ENCODE measurements around the gene MYL6.
A peak's percentile ranks its signal among the peaks of the same experiment; 100 is the strongest.
"Not testable (repeated sequence)": the region's sequence is repeated elsewhere in the genome, so short reads cannot be mapped to it uniquely, and the experiment has no call there.

Gene MYL6

GRCh38 chr12:56158029-56158925 is at the start of gene MYL6:
MYL6 (plus strand) TSS chr12:56158359; CDS start chr12:56158402, 43 bp downstream.
- DNase-seq, result peak; percentile 92

- DNase-seq, result no peak
Observed at GRCh38 chr12:56110571-56110970, 47.6 kb upstream of the MYL6 start.

DNA sequence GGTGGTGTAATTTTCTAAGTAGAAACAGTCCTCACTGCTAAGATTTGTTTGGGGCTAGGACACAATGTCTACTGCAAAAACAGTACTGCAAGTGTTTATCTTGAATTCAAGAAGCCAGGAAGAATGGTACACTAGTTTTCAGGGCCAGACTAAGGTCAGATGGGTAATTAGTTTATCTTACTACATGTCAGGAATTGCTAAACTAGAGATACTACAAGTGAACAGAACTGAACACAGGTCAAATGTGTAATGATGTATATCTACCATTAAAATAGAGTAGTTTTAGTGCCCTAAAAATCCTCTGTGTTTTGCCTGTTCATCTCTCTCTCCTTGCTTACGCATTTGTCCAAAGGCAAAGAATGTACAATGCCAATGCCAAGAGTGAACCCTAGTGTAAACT is 44.1 kb upstream of the MYL6 start:
- DNase-seq, result no peak

- DNase-seq, result no peak
Observed at GRCh38 chr12:56115329-56115728, 42.8 kb upstream of the MYL6 start.

- peak; percentile 91 for DNase-seq
Observed at GRCh38 chr12:56116267-56117081, 41.7 kb upstream of the MYL6 start, which contains the start of gene RPL41. RPL41 (plus strand) TSS chr12:56116633.

GRCh38 chr12:56117082-56117706 is 41.0 kb upstream of the MYL6 start:
- not testable (repeated sequence) for DNase-seq

DNA sequence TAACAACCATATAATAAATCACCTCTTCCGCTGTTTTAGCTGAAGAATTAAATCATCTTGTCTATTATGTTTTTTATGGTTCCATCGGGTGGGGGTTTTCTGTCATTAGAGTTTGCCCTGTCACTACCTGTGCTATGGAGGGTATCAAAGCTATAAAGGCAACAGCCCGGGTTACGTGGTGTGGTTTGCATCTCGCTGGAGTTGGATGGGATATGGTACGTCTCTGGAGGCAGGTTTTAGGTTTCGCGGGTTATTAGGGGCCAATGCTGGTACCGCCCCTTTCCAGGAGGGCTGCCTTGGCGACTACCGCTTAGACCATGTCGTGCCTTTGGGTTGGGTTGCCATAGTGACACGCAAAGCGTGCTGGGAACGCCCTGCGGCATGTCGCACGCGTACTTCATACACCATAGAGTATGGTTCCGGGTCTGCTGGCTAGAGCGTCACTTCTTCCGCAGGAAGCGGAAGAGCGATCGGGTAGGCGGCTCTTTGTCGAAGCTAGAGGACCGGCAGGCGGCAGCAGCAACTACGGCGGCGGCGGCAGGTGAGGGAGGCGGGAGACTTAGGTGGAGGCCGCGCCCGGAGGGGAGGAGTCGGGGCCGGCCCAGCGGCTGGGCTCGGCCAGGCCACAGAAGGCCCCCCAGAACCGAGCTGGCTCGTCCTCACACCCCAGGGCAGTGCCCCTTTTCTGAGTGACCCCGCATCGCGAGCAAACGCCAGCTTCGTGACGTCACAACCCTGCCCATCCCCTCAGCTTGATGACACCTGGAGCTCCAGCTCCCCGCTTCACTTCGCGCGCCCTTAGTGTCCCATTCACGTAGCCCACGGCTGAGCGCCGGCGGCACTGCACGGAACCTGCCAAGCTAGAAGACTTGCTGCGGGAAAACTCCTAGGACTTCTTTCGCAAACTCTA is 40.1 kb upstream of the MYL6 start, which contains the start of gene ZC3H10:
ZC3H10 (plus strand) TSS at position 489 of the 910 bp plus-strand sequence. CDS start 2,297 bp downstream, outside the sequence.
- DNase-seq, result peak; percentile 98

GRCh38 chr12:56118688-56119357 is 39.3 kb upstream of the MYL6 start:
- peak; percentile 31 for DNase-seq

DNA sequence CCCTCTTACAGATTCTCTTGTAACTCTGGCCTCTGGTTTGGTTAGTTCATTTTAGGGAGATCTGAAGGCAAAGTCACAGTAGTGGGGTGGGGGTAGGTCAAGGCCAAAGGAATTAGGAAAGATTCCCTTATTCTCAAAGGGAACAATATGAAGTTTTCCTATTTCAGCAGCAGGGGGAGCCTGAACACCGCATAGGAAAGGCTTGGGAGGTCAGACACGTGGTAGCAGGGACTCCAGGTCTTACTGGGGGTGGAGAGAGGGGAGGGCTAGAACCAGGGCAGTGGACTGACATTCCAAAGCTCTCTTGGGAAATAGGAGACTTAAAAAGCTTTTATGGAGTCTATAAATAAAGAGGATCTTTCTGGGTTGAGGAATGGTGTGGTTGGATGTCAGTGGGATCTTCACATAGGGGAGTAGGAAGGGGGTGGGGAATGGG is 38.8 kb upstream of the MYL6 start:
- peak; percentile 61 for DNase-seq

DNA sequence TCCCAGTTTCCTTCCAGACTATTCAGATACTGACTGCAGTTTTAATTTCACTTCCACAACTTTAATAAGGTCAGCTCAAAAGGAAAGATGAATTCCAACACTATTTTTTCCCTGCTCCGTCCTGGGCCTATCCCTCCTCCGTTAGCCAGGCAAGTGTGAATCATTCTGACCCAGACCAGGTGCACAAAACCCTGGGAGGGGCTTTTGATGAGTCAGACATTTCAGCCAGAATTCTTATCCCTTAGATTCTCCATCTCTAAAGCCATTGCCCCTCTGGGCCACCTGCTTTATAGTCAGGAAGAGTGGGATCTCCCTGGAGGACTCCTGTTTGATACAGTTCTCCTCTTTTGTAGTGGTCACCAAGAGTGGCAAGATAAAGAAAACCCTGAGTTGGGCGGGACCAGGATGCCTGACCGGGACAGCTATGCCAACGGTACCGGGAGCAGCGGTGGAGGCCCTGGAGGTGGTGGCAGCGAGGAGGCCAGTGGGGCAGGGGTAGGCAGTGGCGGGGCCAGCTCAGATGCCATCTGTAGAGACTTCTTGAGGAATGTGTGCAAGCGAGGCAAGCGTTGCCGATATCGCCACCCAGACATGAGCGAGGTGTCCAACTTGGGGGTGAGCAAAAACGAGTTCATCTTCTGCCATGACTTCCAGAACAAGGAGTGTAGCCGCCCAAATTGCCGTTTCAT is 37.9 kb upstream of the MYL6 start:
- no peak for DNase-seq

GRCh38 chr12:56121204-56121870 is 36.8 kb upstream of the MYL6 start:
- no peak for DNase-seq

GRCh38 chr12:56122637-56123036 is 35.5 kb upstream of the MYL6 start:
- no peak for DNase-seq

DNA sequence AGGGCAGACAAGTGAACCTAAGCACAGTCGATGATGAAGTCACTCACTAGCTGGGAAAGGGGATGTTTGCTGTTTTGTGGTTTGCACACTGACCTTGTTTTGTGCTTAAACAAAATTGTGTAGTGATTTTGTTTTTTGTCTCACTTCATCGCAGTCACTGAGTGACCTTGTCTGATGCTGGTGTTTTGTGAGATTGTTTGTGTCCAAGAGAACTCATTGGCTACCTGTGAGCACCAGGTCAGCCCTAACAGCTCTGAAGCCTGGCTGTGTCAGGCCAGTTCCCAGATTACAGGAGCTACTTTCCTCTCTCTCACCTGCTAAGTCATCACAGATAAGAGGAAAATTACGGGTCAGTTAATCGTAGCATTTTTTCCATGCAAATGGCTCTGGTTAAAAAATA is 34.0 kb upstream of the MYL6 start:
- DNase-seq, result no peak

- DNase-seq, result no peak
Observed at GRCh38 chr12:56126732-56127239, 31.4 kb upstream of the MYL6 start.

GRCh38 chr12:56127485-56127887 is 30.7 kb upstream of the MYL6 start:
- no peak for DNase-seq

DNA sequence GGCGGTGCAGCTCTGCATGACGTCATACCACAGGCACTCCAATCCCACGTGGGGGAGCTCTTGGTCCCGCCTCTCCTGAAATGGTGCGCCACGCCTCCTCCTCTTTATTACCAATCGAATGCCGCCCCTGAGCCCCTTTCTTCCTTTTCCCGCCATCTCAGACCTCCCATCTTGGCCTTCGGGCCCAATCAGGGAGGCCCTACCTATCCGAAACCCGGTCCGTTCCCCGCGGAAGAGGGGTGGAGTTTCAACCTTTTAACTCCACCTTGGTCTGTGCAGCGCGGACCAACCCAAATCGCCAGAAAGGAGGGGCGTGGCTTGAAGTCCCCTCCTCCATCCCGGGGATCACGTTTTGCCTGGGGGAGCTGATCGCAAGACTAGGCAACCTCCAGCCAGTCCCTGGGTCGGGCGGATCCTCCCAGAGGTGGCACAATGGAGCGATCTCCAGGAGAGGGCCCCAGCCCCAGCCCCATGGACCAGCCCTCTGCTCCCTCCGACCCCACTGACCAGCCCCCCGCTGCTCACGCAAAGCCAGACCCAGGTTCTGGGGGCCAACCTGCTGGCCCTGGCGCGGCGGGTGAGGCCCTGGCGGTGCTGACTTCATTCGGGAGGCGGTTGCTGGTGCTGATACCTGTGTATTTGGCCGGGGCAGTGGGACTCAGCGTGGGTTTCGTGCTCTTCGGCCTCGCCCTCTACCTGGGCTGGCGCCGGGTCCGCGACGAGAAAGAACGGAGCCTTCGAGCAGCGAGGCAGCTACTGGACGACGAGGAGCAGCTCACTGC is 30.1 kb upstream of the MYL6 start, which contains the start of gene ESYT1:
ESYT1 (plus strand) TSS at position 380 of the 782 bp plus-strand sequence; CDS start at position 433, 53 bp downstream.
- DNase-seq, result peak; percentile 97

GRCh38 chr12:56128670-56129205 is 29.4 kb upstream of the MYL6 start:
- DNase-seq, result no peak

DNA sequence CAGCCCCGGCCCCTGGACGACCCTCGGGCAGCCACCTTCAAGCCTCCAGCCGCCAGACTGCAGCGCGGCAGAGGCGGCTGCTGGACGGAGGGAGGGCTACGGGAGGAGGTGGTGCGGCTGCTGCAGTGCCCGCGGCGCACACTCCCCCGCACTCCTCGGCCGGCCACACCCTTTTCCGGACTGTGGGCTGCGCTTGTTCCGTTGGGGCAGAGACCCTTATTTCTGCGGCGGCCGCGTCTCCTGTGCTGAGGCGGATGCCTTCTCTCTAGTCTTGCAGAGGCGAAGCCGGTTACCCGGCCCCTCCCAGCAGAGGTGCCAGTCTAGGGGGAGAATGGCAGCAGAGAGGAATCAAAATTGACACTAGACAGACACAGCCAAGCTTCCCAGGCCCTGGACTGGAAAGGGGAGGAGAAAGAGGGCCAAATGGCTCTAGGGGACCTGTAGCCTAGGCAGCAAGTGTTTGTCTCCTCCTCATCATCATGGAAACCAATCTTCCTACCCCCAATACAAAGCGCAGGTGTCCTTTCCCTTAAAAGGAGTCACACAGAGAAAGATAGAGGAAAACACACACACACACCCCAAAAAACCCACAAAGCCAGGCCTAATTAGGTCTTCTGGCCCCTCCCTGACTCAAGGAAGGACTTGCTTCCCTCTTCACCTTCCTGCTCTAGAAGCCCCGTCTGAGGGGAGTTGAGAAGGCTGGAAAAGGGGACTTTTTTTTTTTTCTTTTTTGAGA is 28.8 kb upstream of the MYL6 start:
- DNase-seq, result peak; percentile 34
